Hepatocyte (in vitro differentiated cells): ENCODE results near the gene GOLPH3. TPM values are rescaled to one million over a fixed set of nuclear protein-coding genes. Genes with fewer than 3 reads are reported as not detected.

ENCODE experiments used
- DNase-seq: peaks from one replicate; pipeline ENCODE4 v3.0.0-alpha.2; 2016; ENCODE audit warnings: low spot score
- H2AFZ ChIP-seq: fragments of 200-600 bp; sonication (generic); 2 replicates; pipeline ENCODE4 v1.6.0; 2016; ENCODE audit warnings: antibody characterized with exemption, mild to moderate bottlenecking
- H3K27ac ChIP-seq: fragments of 200-600 bp; sonication (generic); 2 replicates; pipeline ENCODE4 v1.5.1; 2016; ENCODE audit warnings: mild to moderate bottlenecking
- H3K27me3 ChIP-seq: fragments of 200-600 bp; sonication (generic); 2 replicates; pipeline ENCODE4 v1.6.1; 2016
- H3K36me3 ChIP-seq: fragments of 200-600 bp; sonication (generic); replicated peaks from 2 replicates; pipeline ENCODE4 v1.5.1; 2016; ENCODE audit warnings: low read depth; ENCODE audit not compliant: insufficient read depth
- H3K4me1 ChIP-seq: fragments of 200-600 bp; sonication (generic); 2 replicates; pipeline ENCODE4 v1.5.1; 2016; ENCODE audit warnings: mild to moderate bottlenecking, moderate library complexity; ENCODE audit not compliant: insufficient read depth
- H3K4me2 ChIP-seq: fragments of 200-600 bp; sonication (generic); 2 replicates; pipeline ENCODE4 v1.6.0; 2016
- H3K4me3 ChIP-seq: fragments of 200-600 bp; sonication (generic); 2 replicates; pipeline ENCODE4 v1.5.1; 2016; ENCODE audit warnings: mild to moderate bottlenecking
- H3K79me2 ChIP-seq: fragments of 200-600 bp; sonication (generic); 2 replicates; pipeline ENCODE4 v1.6.0; 2017; ENCODE audit warnings: mild to moderate bottlenecking
- H3K9me2 ChIP-seq: fragments of 200-600 bp; sonication (generic); replicated peaks from 2 replicates; pipeline ENCODE4 v1.6.0; 2017; ENCODE audit warnings: mild to moderate bottlenecking; ENCODE audit not compliant: insufficient read depth
- H3K9me3 ChIP-seq: fragments of 200-600 bp; sonication (generic); 2 replicates; pipeline ENCODE4 v1.5.1; 2016; ENCODE audit warnings: low read depth, mild to moderate bottlenecking
- H4K20me1 ChIP-seq: fragments of 200-600 bp; sonication (generic); 2 replicates; pipeline ENCODE4 v1.6.0; 2016; ENCODE audit warnings: mild to moderate bottlenecking; ENCODE audit not compliant: insufficient read depth, poor library complexity, severe bottlenecking
- CTCF ChIP-seq: fragments of 200-600 bp; sonication (generic); IDR thresholded peaks from 2 replicates; pipeline ENCODE4 v1.5.1; 2016; ENCODE audit warnings: antibody characterized with exemption, mild to moderate bottlenecking; ENCODE audit not compliant: poor library complexity
- EZH2 ChIP-seq: fragments of 200-600 bp; sonication (generic); IDR thresholded peaks from 2 replicates; pipeline ENCODE4 v1.6.1; 2016; ENCODE audit warnings: antibody characterized with exemption, mild to moderate bottlenecking, borderline replicate concordance
- EZH2phosphoT487 ChIP-seq: fragments of 200-600 bp; sonication (generic); IDR thresholded peaks from one replicate; pipeline ENCODE4 v1.6.1; 2018; ENCODE audit warnings: antibody characterized with exemption, mild to moderate bottlenecking, low read depth, moderate library complexity; ENCODE audit not compliant: unreplicated experiment, severe bottlenecking
- WGBS: methylation state at CpG from one replicate; pipeline ENCODE4 v1.1.6; 2016; ENCODE audit warnings: low lambda C conversion rate; ENCODE audit errors: missing lambda C conversion rate; 5-methylcytosine and 5-hydroxymethylcytosine counted together
- polyA plus RNA-seq: library from polyadenylated mRNA; unstranded; fragments of >200 nt; fragmentation: Nextera tagmentation; extraction: Ambion mirVana; gene quantifications from 2 replicates; pipeline ENCODE4 v1.2.1, GENCODE V29; 2016
- total RNA-seq: library from RNA; depleted of rRNA; stranded (reverse); fragments of >200 nt; gene quantifications from 2 replicates; pipeline ENCODE4 v1.2.3, GENCODE V29; 2014

The GOLPH3 gene
- total and polyA plus RNA-seq, 2 experiments from 2014 or later: 115 to 145 TPM

GRCh38 chr5:32089146-32090000, 84.7 kb downstream of the GOLPH3 start:
- no peaks in the 10 kb centered on the region for H3K4me1 ChIP-seq
- no peaks in the 10 kb centered on the region for H3K9me2 ChIP-seq
- no peak overlapping the region for H3K27ac ChIP-seq
- no peaks in the 10 kb centered on the region for H4K20me1 ChIP-seq
- no peak overlapping the region for H3K4me3 ChIP-seq
- WGBS: 90% methylated on average over 30 of the region's 30 CpGs
- H2AFZ ChIP-seq: no peak overlapping the region
- TF ChIP-seq EZH2phosphoT487 (no peak), EZH2 (no peak), CTCF (no peak)
- H3K27me3 ChIP-seq: no peaks in the 10 kb centered on the region
- no peaks in the 10 kb centered on the region for H3K79me2 ChIP-seq
- no peak overlapping the region for H3K4me2 ChIP-seq
- H3K9me3 ChIP-seq: no peaks in the 10 kb centered on the region
- H3K36me3 ChIP-seq: no peaks in the 10 kb centered on the region
- DNase-seq: no peak

GRCh38 chr5:32088214-32088613, 85.9 kb downstream of the GOLPH3 start:
- H3K4me3 ChIP-seq: no peak overlapping the region
- no peaks in the 10 kb centered on the region for H3K79me2 ChIP-seq
- H3K4me2 ChIP-seq: no peak overlapping the region
- TF ChIP-seq EZH2phosphoT487 (no peak), CTCF (no peak), EZH2 (no peak)
- no peak overlapping the region for H2AFZ ChIP-seq
- no peaks in the 10 kb centered on the region for H3K36me3 ChIP-seq
- H3K27ac ChIP-seq: no peak overlapping the region
- no peaks in the 10 kb centered on the region for H3K9me2 ChIP-seq
- no peaks in the 10 kb centered on the region for H3K9me3 ChIP-seq
- DNase-seq: no peak
- WGBS: 94% methylated on average over 12 of the region's 12 CpGs
- no peaks in the 10 kb centered on the region for H3K27me3 ChIP-seq
- H3K4me1 ChIP-seq: no peaks in the 10 kb centered on the region
- H4K20me1 ChIP-seq: no peaks in the 10 kb centered on the region

DNA sequence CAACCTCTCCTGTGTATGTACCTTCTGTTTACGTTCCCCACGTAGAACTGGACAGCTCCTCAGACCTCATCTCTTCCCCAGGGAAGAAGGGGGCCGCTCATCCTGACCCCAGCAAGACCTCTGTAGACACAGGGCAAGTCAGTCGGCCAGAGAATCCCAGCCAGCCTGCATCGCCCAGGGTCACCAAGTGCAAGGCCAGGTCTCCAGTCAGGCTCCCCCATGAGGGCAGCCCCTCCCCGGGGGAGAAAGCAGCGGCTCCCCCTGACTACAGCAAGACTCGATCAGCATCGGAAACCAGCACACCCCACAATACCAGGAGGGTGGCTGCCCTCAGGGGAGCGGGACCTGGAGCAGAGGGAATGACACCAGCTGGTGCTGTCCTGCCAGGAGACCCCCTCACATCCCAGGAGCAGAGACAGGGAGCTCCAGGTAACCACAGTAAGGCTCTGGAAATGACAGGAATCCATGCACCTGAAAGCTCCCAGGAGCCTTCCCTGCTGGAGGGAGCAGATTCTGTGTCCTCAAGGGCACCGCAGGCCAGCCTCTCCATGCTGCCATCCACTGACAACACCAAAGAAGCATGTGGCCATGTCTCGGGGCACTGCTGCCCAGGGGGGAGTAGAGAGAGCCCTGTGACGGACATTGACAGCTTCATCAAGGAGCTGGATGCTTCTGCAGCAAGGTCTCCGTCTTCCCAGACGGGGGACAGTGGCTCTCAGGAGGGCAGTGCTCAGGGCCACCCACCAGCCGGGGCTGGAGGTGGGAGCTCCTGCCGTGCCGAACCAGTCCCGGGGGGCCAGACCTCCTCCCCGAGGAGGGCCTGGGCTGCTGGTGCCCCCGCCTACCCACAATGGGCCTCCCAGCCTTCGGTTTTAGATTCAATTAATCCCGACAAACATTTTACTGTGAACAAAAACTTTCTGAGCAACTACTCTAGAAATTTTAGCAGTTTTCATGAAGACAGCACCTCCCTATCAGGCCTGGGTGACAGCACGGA, 86.7 kb downstream of the GOLPH3 start:
- Histone ChIP-seq H3K79me2 (no peaks in the 10 kb centered on the region), H3K27me3 (no peaks in the 10 kb centered on the region), H3K4me2 (no peak overlapping the region), H3K9me2 (no peaks in the 10 kb centered on the region), H3K36me3 (no peaks in the 10 kb centered on the region), H3K4me1 (no peaks in the 10 kb centered on the region), H4K20me1 (no peaks in the 10 kb centered on the region), H3K4me3 (no peak overlapping the region), H3K27ac (no peak overlapping the region), H2AFZ (no peak overlapping the region), H3K9me3 (no peaks in the 10 kb centered on the region)
- no peak for DNase-seq
- no peak for TF ChIP-seq EZH2phosphoT487
- TF ChIP-seq EZH2: no peak
- no peak for TF ChIP-seq CTCF
- WGBS: 95% methylated on average over 23 of the region's 24 CpGs
